ENCODE data around the gene DR1.

The DR1 gene

GRCh38 chr1:93358293-93358692, 12.6 kb downstream of the DR1 start:
- Histone ChIP-seq H3K4me1 (ENCODE audit: insufficient read depth, low read length) (0 out of 2 replicates have a peak, but pooled peaks cover 8% of the 10 kb centered on the region), H3K9ac (ENCODE audit: low read depth, low read length) (no peak overlapping the region), H3K27me3 (ENCODE audit: insufficient read depth, low read length, poor library complexity) (no peaks in the 10 kb centered on the region), H3K79me2 (ENCODE audit: insufficient read depth, low read length) (peaks cover 96% of the 10 kb centered on the region), H3K36me3 (ENCODE audit: insufficient read depth, low read length) (peaks cover 89% of the 10 kb centered on the region), H2AFZ (ENCODE audit: low read depth, low read length) (no peak overlapping the region), H3K4me2 (ENCODE audit: insufficient read depth, low read length) (no peak overlapping the region), H3K27ac (ENCODE audit: low read length) (no peak overlapping the region), H3K9me3 (ENCODE audit: insufficient read depth, low read length, severe bottlenecking) (no peaks in the 10 kb centered on the region), H4K20me1 (ENCODE audit: insufficient read depth, low read length) (peaks cover 31% of the 10 kb centered on the region; the same call in 1 of the 2 replicates), H3K4me3 (ENCODE audit: low read depth in 1 of 2, low read length in 2 of 2) (no peak overlapping the region)
- DNase-seq (no peak), ATAC-seq (ENCODE audit: insufficient read depth, low read depth) (peak; percentile 37; the same call in 1 of the 3 replicates)
- TF ChIP-seq CTCF (IDR thresholded peaks at IDR 0.05; ENCODE audit: borderline replicate concordance, extremely low read depth, low read length, poor library complexity, severe bottlenecking): no peak
- TF ChIP-seq EZH2 (IDR thresholded peaks at IDR 0.05; ENCODE audit: borderline replicate concordance, low read depth, low read length, severe bottlenecking): no peak

- H3K36me3 ChIP-seq (ENCODE audit: insufficient read depth, low read length): peaks cover 86% of the 10 kb centered on the region
- H3K4me2 ChIP-seq (ENCODE audit: insufficient read depth, low read length): no peak overlapping the region
- H2AFZ ChIP-seq (ENCODE audit: low read depth, low read length): no peak overlapping the region
Observed at GRCh38 chr1:93360111-93360510, 14.4 kb downstream of the DR1 start.

GRCh38 chr1:93362237-93362636, 16.5 kb downstream of the DR1 start:
- no peaks in the 10 kb centered on the region for H3K27me3 ChIP-seq (ENCODE audit: insufficient read depth, low read length, poor library complexity)
- no peak overlapping the region for H3K4me3 ChIP-seq (ENCODE audit: low read depth in 1 of 2, low read length in 2 of 2)
- no peaks in the 10 kb centered on the region for H3K4me1 ChIP-seq (ENCODE audit: insufficient read depth, low read length)
- H3K4me2 ChIP-seq (ENCODE audit: insufficient read depth, low read length): no peak overlapping the region
- ATAC-seq (ENCODE audit: insufficient read depth, low read depth) (no peak), DNase-seq (no peak)
- H4K20me1 ChIP-seq (ENCODE audit: insufficient read depth, low read length): peaks cover 28% of the 10 kb centered on the region; the same call in 1 of the 2 replicates
- H3K79me2 ChIP-seq (ENCODE audit: insufficient read depth, low read length): peaks cover 81% of the 10 kb centered on the region
- H3K9me3 ChIP-seq (ENCODE audit: insufficient read depth, low read length, severe bottlenecking): no peaks in the 10 kb centered on the region
- H2AFZ ChIP-seq (ENCODE audit: low read depth, low read length): no peak overlapping the region
- TF ChIP-seq EZH2 (IDR thresholded peaks at IDR 0.05; ENCODE audit: borderline replicate concordance, low read depth, low read length, severe bottlenecking) (no peak), CTCF (IDR thresholded peaks at IDR 0.05; ENCODE audit: borderline replicate concordance, extremely low read depth, low read length, poor library complexity, severe bottlenecking) (no peak)
- no peak overlapping the region for H3K27ac ChIP-seq (ENCODE audit: low read length)
- H3K36me3 ChIP-seq (ENCODE audit: insufficient read depth, low read length): peaks cover 82% of the 10 kb centered on the region
- no peak overlapping the region for H3K9ac ChIP-seq (ENCODE audit: low read depth, low read length)

More at GRCh38 chr1:93360111-93360510, 14.4 kb downstream of the DR1 start:
- no peak overlapping the region for H3K9ac ChIP-seq (ENCODE audit: low read depth, low read length)
- H4K20me1 ChIP-seq (ENCODE audit: insufficient read depth, low read length): peaks cover 20% of the 10 kb centered on the region; the same call in 1 of the 2 replicates
- peaks cover 91% of the 10 kb centered on the region for H3K79me2 ChIP-seq (ENCODE audit: insufficient read depth, low read length)
- H3K4me1 ChIP-seq (ENCODE audit: insufficient read depth, low read length): 0 out of 2 replicates have a peak, but pooled peaks cover 3% of the 10 kb centered on the region
- H3K4me3 ChIP-seq (ENCODE audit: low read depth in 1 of 2, low read length in 2 of 2): no peak overlapping the region
- H3K27me3 ChIP-seq (ENCODE audit: insufficient read depth, low read length, poor library complexity): no peaks in the 10 kb centered on the region
- TF ChIP-seq EZH2 (IDR thresholded peaks at IDR 0.05; ENCODE audit: borderline replicate concordance, low read depth, low read length, severe bottlenecking) (no peak), CTCF (IDR thresholded peaks at IDR 0.05; ENCODE audit: borderline replicate concordance, extremely low read depth, low read length, poor library complexity, severe bottlenecking) (no peak)
- no peak for ATAC-seq (ENCODE audit: insufficient read depth, low read depth)
- no peaks in the 10 kb centered on the region for H3K9me3 ChIP-seq (ENCODE audit: insufficient read depth, low read length, severe bottlenecking)
- H3K27ac ChIP-seq (ENCODE audit: low read length): no peak overlapping the region
- no peak for DNase-seq
